ENCODE data around the gene DTYMK. TPM values are rescaled to one million over a fixed set of nuclear protein-coding genes. Genes with fewer than 3 reads are reported as not detected.

Gene DTYMK
- total RNA-seq, 1 experiment from 2014 or later: 88.1 TPM

- TF ChIP-seq KAT7 (CRISPR knock-in tag; IDR thresholded peaks at IDR 0.05; ENCODE audit: borderline replicate concordance) (0 out of 2 replicates have a peak, but pooled peaks have one; percentile 24), ZNF671 (CRISPR knock-in tag; IDR thresholded peaks at IDR 0.05) (no peak), NFATC4 (CRISPR knock-in tag; IDR thresholded peaks at IDR 0.05) (0 out of 2 replicates have a peak, but pooled peaks have one; percentile 15), JAZF1 (CRISPR knock-in tag; IDR thresholded peaks at IDR 0.05) (no peak), ATF2 (CRISPR knock-in tag; IDR thresholded peaks at IDR 0.05; ENCODE audit: borderline replicate concordance, low read depth) (no peak), FOXP4 (CRISPR knock-in tag; IDR thresholded peaks at IDR 0.05) (no peak), NR2C2 (CRISPR knock-in tag; IDR thresholded peaks at IDR 0.05) (no peak), ZNF425 (CRISPR knock-in tag; conservative IDR thresholded peaks at IDR 0.05) (no peak), USF1 (CRISPR knock-in tag; IDR thresholded peaks at IDR 0.05) (peak; percentile 44; the same call in 1 of the 2 replicates), RELA (CRISPR knock-in tag; IDR thresholded peaks at IDR 0.05; ENCODE audit: borderline replicate concordance) (no peak), ZNF263 (CRISPR knock-in tag; IDR thresholded peaks at IDR 0.05; ENCODE audit: low read depth) (no peak), ZMAT4 (CRISPR knock-in tag; IDR thresholded peaks at IDR 0.05) (no peak), TEAD4 (CRISPR knock-in tag; IDR thresholded peaks at IDR 0.05) (no peak), ZNF532 (CRISPR knock-in tag; IDR thresholded peaks at IDR 0.05; ENCODE audit: borderline replicate concordance) (no peak), JUN (CRISPR knock-in tag; IDR thresholded peaks at IDR 0.05) (peak; percentile 75), TEAD1 (CRISPR knock-in tag; IDR thresholded peaks at IDR 0.05) (peak; percentile 5; the same call in 1 of the 2 replicates), FOXK1 (CRISPR knock-in tag; IDR thresholded peaks at IDR 0.05) (peak; percentile 74)
- TF ChIP-seq, protein P1, sequence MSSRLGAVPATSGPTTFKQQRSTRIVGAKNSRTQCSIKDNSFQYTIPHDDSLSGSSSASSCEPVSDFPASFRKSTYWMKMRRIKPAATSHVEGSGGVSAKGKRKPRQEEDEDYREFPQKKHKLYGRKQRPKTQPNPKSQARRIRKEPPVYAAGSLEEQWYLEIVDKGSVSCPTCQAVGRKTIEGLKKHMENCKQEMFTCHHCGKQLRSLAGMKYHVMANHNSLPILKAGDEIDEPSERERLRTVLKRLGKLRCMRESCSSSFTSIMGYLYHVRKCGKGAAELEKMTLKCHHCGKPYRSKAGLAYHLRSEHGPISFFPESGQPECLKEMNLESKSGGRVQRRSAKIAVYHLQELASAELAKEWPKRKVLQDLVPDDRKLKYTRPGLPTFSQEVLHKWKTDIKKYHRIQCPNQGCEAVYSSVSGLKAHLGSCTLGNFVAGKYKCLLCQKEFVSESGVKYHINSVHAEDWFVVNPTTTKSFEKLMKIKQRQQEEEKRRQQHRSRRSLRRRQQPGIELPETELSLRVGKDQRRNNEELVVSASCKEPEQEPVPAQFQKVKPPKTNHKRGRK (CRISPR knock-in tag; IDR thresholded peaks at IDR 0.05; ENCODE audit: borderline replicate concordance): no peak
- TF ChIP-seq, protein P2, sequence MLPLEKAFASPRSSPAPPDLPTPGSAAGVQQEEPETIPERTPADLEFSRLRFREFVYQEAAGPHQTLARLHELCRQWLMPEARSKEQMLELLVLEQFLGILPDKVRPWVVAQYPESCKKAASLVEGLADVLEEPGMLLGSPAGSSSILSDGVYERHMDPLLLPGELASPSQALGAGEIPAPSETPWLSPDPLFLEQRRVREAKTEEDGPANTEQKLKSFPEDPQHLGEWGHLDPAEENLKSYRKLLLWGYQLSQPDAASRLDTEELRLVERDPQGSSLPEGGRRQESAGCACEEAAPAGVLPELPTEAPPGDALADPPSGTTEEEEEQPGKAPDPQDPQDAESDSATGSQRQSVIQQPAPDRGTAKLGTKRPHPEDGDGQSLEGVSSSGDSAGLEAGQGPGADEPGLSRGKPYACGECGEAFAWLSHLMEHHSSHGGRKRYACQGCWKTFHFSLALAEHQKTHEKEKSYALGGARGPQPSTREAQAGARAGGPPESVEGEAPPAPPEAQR (CRISPR knock-in tag; IDR thresholded peaks at IDR 0.05): no peak
- TF ChIP-seq, protein P3, sequence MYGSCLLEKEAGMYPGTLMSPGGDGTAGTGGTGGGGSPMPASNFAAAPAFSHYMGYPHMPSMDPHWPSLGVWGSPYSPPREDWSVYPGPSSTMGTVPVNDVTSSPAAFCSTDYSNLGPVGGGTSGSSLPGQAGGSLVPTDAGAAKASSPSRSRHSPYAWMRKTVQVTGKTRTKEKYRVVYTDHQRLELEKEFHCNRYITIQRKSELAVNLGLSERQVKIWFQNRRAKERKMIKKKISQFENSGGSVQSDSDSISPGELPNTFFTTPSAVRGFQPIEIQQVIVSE (CRISPR knock-in tag; IDR thresholded peaks at IDR 0.05; ENCODE audit: borderline replicate concordance): no peak
Measured at GRCh38 chr2:241686650-241687425, at the start of gene DTYMK (continued).
